ENCODE results near the gene PRKACA. TPM values are rescaled to one million over a fixed set of nuclear protein-coding genes. Genes with fewer than 3 reads are reported as not detected.

PRKACA gene
- total RNA-seq, 1 donor from 2014 or later: 82.9 TPM

- H3K4me1 Mint-ChIP-seq (ENCODE audit: low read depth, unreplicated experiment): no peaks in the 10 kb centered on the region
- DNase-seq: no peak
- no peak overlapping the region for H3K4me3 Mint-ChIP-seq (ENCODE audit: unreplicated experiment)
- H3K36me3 Mint-ChIP-seq (ENCODE audit: unreplicated experiment): no peaks in the 10 kb centered on the region
- H3K27ac Mint-ChIP-seq (ENCODE audit: unreplicated experiment): no peak overlapping the region
- H3K27me3 Mint-ChIP-seq (ENCODE audit: unreplicated experiment): peaks cover 4% of the 10 kb centered on the region
- H3K9me3 Mint-ChIP-seq (ENCODE audit: unreplicated experiment): no peaks in the 10 kb centered on the region
- no peak for TF ChIP-seq CTCF (IDR thresholded peaks at IDR 0.05; ENCODE audit: partially characterized antibody, unreplicated experiment)
Measured at GRCh38 chr19:14102102-14102696, 15.4 kb downstream of the PRKACA start.

- no peak for TF ChIP-seq CTCF (IDR thresholded peaks at IDR 0.05; ENCODE audit: partially characterized antibody, unreplicated experiment)
Measured at GRCh38 chr19:14101003-14101545, 16.5 kb downstream of the PRKACA start.

GRCh38 chr19:14097532-14098151, 19.9 kb downstream of the PRKACA start:
- TF ChIP-seq CTCF (IDR thresholded peaks at IDR 0.05; ENCODE audit: partially characterized antibody, unreplicated experiment): no peak
- H3K27ac Mint-ChIP-seq (ENCODE audit: unreplicated experiment): no peak overlapping the region
- DNase-seq: no peak
- H3K4me1 Mint-ChIP-seq (ENCODE audit: low read depth, unreplicated experiment): no peaks in the 10 kb centered on the region
- peaks cover 4% of the 10 kb centered on the region for H3K36me3 Mint-ChIP-seq (ENCODE audit: unreplicated experiment)
- H3K4me3 Mint-ChIP-seq (ENCODE audit: unreplicated experiment): no peak overlapping the region
- H3K9me3 Mint-ChIP-seq (ENCODE audit: unreplicated experiment): peaks cover 6% of the 10 kb centered on the region
- peaks cover 6% of the 10 kb centered on the region for H3K27me3 Mint-ChIP-seq (ENCODE audit: unreplicated experiment)

More at GRCh38 chr19:14101003-14101545, 16.5 kb downstream of the PRKACA start:
- Mint-ChIP-seq H3K27me3 (ENCODE audit: unreplicated experiment) (peaks cover 4% of the 10 kb centered on the region), H3K27ac (ENCODE audit: unreplicated experiment) (no peak overlapping the region), H3K9me3 (ENCODE audit: unreplicated experiment) (peaks cover 3% of the 10 kb centered on the region), H3K36me3 (ENCODE audit: unreplicated experiment) (no peaks in the 10 kb centered on the region), H3K4me1 (ENCODE audit: low read depth, unreplicated experiment) (no peaks in the 10 kb centered on the region), H3K4me3 (ENCODE audit: unreplicated experiment) (no peak overlapping the region)
- no peak for DNase-seq

DNA sequence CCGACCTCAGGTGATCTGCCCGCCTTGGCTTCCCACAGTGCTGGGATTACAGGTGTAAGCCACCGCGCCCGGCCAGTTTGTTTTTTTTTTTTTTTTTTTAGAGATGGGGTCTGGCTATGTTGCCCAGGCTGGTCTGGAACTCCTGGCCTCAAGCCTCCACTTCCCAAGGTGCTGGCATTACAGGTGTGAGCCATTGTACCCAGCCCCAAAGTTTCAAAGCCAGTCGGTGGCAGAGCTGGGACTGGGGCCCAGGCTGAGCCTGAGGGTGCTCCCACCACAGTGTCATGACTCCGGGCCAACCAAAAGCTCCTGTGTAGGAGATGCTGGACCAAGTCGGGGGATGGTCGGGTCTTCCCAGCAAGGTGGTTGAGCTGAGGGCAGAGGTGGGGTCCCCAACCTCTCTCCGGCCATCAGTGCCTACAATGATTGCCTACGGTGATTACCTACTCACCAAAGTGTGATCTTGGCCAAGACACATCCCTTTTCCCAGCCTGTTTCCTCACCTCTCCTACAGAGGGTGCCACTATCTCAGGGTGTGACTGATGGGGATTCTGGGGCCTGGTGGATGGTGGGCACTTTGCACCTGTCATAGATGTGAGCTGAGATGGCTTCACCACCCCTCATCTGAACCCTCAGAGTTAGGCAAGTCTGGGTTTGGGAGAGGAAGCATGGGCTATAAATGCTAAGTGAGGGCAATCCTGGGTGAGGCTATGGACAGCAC, 21.1 kb downstream of the PRKACA start:
- TF ChIP-seq CTCF (IDR thresholded peaks at IDR 0.05; ENCODE audit: partially characterized antibody, unreplicated experiment): no peak
- Mint-ChIP-seq H3K4me3 (ENCODE audit: unreplicated experiment) (no peak overlapping the region), H3K27me3 (ENCODE audit: unreplicated experiment) (peaks cover 7% of the 10 kb centered on the region), H3K36me3 (ENCODE audit: unreplicated experiment) (peaks cover 4% of the 10 kb centered on the region), H3K27ac (ENCODE audit: unreplicated experiment) (no peak overlapping the region), H3K9me3 (ENCODE audit: unreplicated experiment) (peaks cover 8% of the 10 kb centered on the region), H3K4me1 (ENCODE audit: low read depth, unreplicated experiment) (peaks cover 3% of the 10 kb centered on the region)
- DNase-seq: no peak

Data from glutamatergic neuron (in vitro differentiated cells).